A549 (cell line): ENCODE measurements around the gene PHF21A.

ENCODE experiments used
- CHD4 ChIP-seq: fragments of 200-600 bp; sonication (generic); IDR thresholded peaks from 2 replicates; pipeline ENCODE4 v1.6.1; 2016; ENCODE audit warnings: antibody characterized with exemption, mild to moderate bottlenecking, borderline replicate concordance
- CTCF ChIP-seq: fragments of >200 bp; sonication (Bioruptor Twin); formaldehyde crosslinking; IDR thresholded peaks from 3 replicates; pipeline ENCODE4 v1.5.1; 2016
- JUNB ChIP-seq: fragments of >200 bp; sonication (Bioruptor Twin); formaldehyde crosslinking; IDR thresholded peaks from 2 replicates; pipeline ENCODE4 v1.6.1; 2016
- MAX ChIP-seq: IDR thresholded peaks from 2 replicates; pipeline ENCODE4 v1.6.1; 2012
- NR3C1 ChIP-seq: fragments of >200 bp; sonication (Bioruptor Twin); formaldehyde crosslinking; IDR thresholded peaks from 3 replicates; pipeline ENCODE4 v1.6.1; 2017
- RNF2 ChIP-seq: fragments of 200-600 bp; sonication (generic); IDR thresholded peaks from 2 replicates; pipeline ENCODE4 v1.6.1; 2016; ENCODE audit warnings: low read depth, mild to moderate bottlenecking, antibody characterized with exemption, moderate library complexity, borderline replicate concordance
- SMC3 ChIP-seq: fragments of >200 bp; sonication (Bioruptor Twin); formaldehyde crosslinking; IDR thresholded peaks from 3 replicates; pipeline ENCODE4 v1.6.1; 2018; ENCODE audit warnings: inconsistent platforms
- SREBF2 ChIP-seq: fragments of 450-650 bp; IDR thresholded peaks from 2 replicates; pipeline ENCODE4 v1.6.1; 2014; ENCODE audit warnings: mild to moderate bottlenecking, moderate library complexity
- TP53 ChIP-seq: fragments of 250-450 bp; sonication (Bioruptor Pico); IDR thresholded peaks from 2 replicates; pipeline ENCODE4 v1.5.0; 2021; ENCODE audit warnings: mild to moderate bottlenecking, moderate library complexity

GRCh38 chr11:46003572-46003971, 117.7 kb downstream of the PHF21A start:
- TF ChIP-seq JUNB (no peak), CTCF (no peak), SMC3 (no peak), NR3C1 (no peak), RNF2 (no peak), MAX (no peak), TP53 (no peak), CHD4 (no peak), SREBF2 (no peak)
